Body of pancreas (tissue), 4 donors: ENCODE measurements around the gene DLG1. TPM values are rescaled to one million over a fixed set of nuclear protein-coding genes. Genes with fewer than 3 reads are reported as not detected.

Experiments
- ATAC-seq: fragments of 150-250 bp; one replicate; pipeline ENCODE4 v1.9.1; 2016
- DNase-seq, 4 donors: peaks; one replicate each; pipeline ENCODE4 v3.0.0-alpha.2; 2019
- H3K27ac ChIP-seq, 4 donors: fragments of 200-600 bp; sonication (generic); 1 replicate in 3 of 4; 2 replicates in 1 of 4; pipeline versions ENCODE4 v1.5.1 to v1.6.1; 2016 to 2019; ENCODE audit warnings: mild to moderate bottlenecking in 1 of 4, mixed read lengths in 1 of 4, moderate library complexity in 1 of 4
- H3K27me3 ChIP-seq, 2 donors: fragments of 200-600 bp; sonication (generic); one replicate each; pipeline ENCODE4 v1.6.0; 2016; ENCODE audit warnings: mild to moderate bottlenecking in 1 of 2
- H3K36me3 ChIP-seq, 2 donors: fragments of 200-600 bp; sonication (generic); replicated peaks in 1 of 2; 2 replicates each; pipeline ENCODE4 v1.5.1; 2016; ENCODE audit warnings: low read depth in 2 of 2; ENCODE audit not compliant: insufficient read depth in 1 of 2
- H3K4me1 ChIP-seq: fragments of 200-600 bp; sonication (generic); one replicate; pipeline ENCODE4 v1.6.0; 2016
- H3K4me3 ChIP-seq, 2 donors: fragments of 200-600 bp; sonication (generic); 1 replicate in 1 of 2; 2 replicates in 1 of 2; pipeline ENCODE4 v1.5.1; 2016 to 2019
- H3K9me3 ChIP-seq, 3 donors: fragments of 200-600 bp; sonication (generic); 1 replicate in 2 of 3; 2 replicates in 1 of 3; pipeline ENCODE4 v1.5.1; 2016
- CTCF ChIP-seq, 7 experiments: fragments of 450-650 bp in 4 of 7; fragments of 200-600 bp in 3 of 7; sonication (generic) in 3 of 7; IDR thresholded peaks; one replicate each; pipeline ENCODE4 v1.5.1; 2016 to 2019; ENCODE audit warnings: antibody characterized with exemption in 7 of 7
- POLR2A ChIP-seq, 3 donors: fragments of 450-650 bp; IDR thresholded peaks; one replicate each; pipeline ENCODE4 v1.6.1; 2016; ENCODE audit warnings: antibody characterized with exemption in 3 of 3, mild to moderate bottlenecking in 2 of 3
- WGBS, 2 donors: methylation state at CpG; one replicate each; pipeline ENCODE4 v1.1.5; 2017; 5-methylcytosine and 5-hydroxymethylcytosine counted together
- intact Hi-C: fragments of 100-400 bp; cut with DNase I; formaldehyde crosslinking; loops from one replicate; pipeline ENCODE4 v1.15.1; 2023
- total RNA-seq, 2 donors: library from RNA; depleted of rRNA; stranded (reverse); fragments of >200 nt; gene quantifications; one replicate each; pipeline ENCODE4 v1.1.0, GENCODE V29; 2016

DLG1 gene
- total RNA-seq, 2 donors from 2014 or later, result 45.8 to 48.8 TPM

DNA sequence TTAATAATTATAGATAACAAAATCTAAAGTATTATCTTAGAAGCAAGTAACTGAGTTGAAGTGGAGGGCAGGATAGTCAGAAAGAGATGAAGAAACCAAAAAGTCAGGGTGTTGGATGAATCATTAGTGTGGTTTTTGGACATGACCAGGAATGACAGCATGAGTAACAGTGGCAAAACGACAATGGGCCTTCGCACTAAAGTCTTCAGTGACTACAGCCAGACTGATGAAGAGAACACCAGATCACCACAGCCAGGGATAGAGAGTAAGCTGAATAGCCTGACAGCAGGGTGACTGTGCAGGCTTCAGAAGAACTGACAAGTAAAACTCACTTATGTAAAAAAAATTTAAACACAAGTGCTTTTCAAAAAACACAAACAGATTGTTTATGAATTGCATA is 172.8 kb downstream of the DLG1 start:
- no peaks in the 10 kb centered on the region for H3K9me3 ChIP-seq
- intact Hi-C loops, result no loop called here
- ATAC-seq (no peak), DNase-seq (no peak)
- no peaks in the 10 kb centered on the region for H3K4me1 ChIP-seq
- TF ChIP-seq POLR2A (IDR thresholded peaks at IDR 0.05), result no peak
- no peak for TF ChIP-seq CTCF (IDR thresholded peaks at IDR 0.05)
- WGBS, 2 donors, result 83 to 93% methylated on average over 2 of the region's 2 CpGs
- no peak overlapping the region for H3K4me3 ChIP-seq
- H3K27me3 ChIP-seq, result no peaks in the 10 kb centered on the region
- H3K27ac ChIP-seq, result no peak overlapping the region
- peaks cover 0 to 5% of the 10 kb centered on the region in 2 donors for H3K36me3 ChIP-seq

DNA sequence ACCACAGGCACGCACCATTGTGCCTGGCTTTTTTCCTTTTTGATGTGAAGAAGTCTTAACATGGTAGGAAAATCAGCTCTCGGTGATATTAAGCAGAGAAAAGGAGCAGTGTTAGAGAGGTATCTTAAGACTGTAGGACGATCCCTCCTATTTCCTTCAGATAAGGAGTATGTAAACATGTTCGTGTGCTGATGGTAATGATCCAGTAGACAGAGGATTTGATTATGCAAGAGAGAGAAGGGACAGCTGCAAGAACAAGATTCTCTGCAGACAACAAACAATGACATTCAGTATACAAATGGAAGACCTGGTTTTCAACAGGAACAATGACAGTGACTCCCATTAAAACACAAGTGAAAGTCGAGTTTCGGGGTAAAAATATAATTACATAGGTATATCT is 173.7 kb downstream of the DLG1 start:
- intact Hi-C loops, result no loop called here
- Histone ChIP-seq H3K4me3 (no peak overlapping the region), H3K27ac (no peak overlapping the region), H3K36me3 (peaks cover 0 to 1% of the 10 kb centered on the region in 2 donors), H3K9me3 (no peaks in the 10 kb centered on the region), H3K4me1 (no peaks in the 10 kb centered on the region), H3K27me3 (no peaks in the 10 kb centered on the region)
- WGBS, 2 donors, result 83% methylated on average over 6 of the region's 6 CpGs
- no peak for ATAC-seq
- DNase-seq, result no peak
- TF ChIP-seq POLR2A (IDR thresholded peaks at IDR 0.05) (no peak), CTCF (IDR thresholded peaks at IDR 0.05) (no peak)

GRCh38 chr3:197122394-197122793 is 176.0 kb downstream of the DLG1 start:
- Histone ChIP-seq H3K4me1 (no peaks in the 10 kb centered on the region), H3K27ac (no peak overlapping the region), H3K27me3 (no peaks in the 10 kb centered on the region), H3K36me3 (peaks cover 0 to 1% of the 10 kb centered on the region in 2 donors), H3K4me3 (no peak overlapping the region), H3K9me3 (no peaks in the 10 kb centered on the region)
- ATAC-seq (no peak), DNase-seq (no peak)
- no peak for TF ChIP-seq POLR2A (IDR thresholded peaks at IDR 0.05)
- no peak for TF ChIP-seq CTCF (IDR thresholded peaks at IDR 0.05)
- 46 to 64% methylated on average over 2 of the region's 2 CpGs for WGBS, 2 donors
- intact Hi-C loops, result no loop called here

DNA sequence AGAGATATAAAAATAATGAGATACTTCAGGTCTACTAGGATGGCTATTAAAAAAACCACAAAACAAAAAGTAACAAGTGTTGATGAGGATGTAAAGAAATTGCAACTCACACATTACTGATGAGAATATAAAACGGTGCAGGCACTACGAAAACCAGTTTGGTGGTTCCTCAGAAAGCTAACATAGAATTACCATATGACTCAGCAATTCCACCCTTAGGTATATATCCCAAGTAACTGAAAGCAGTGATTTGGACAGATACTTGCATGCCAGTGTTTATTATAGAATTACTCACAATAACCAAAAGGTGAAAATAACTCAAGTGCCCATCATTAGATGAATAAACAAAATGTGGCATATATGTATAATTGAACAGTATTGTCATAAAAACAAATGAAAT is 181.3 kb downstream of the DLG1 start:
- Histone ChIP-seq H3K27ac (no peak overlapping the region), H3K36me3 (no peaks in the 10 kb centered on the region), H3K4me1 (no peaks in the 10 kb centered on the region), H3K27me3 (no peaks in the 10 kb centered on the region), H3K9me3 (no peaks in the 10 kb centered on the region), H3K4me3 (no peak overlapping the region)
- TF ChIP-seq POLR2A (IDR thresholded peaks at IDR 0.05) (no peak), CTCF (IDR thresholded peaks at IDR 0.05) (no peak)
- intact Hi-C loops, result no loop called here
- 76 to 86% methylated on average over 2 of the region's 2 CpGs for WGBS, 2 donors
- DNase-seq, result no peak
- no peak for ATAC-seq

GRCh38 chr3:197114007-197114406 is 184.4 kb downstream of the DLG1 start:
- intact Hi-C loops, result no loop called here

More at GRCh38 chr3:197114007-197114406, 184.4 kb downstream of the DLG1 start:
- ATAC-seq, result no peak
- Histone ChIP-seq H3K9me3 (no peaks in the 10 kb centered on the region), H3K4me3 (no peak overlapping the region), H3K27me3 (no peaks in the 10 kb centered on the region), H3K27ac (no peak overlapping the region), H3K4me1 (no peaks in the 10 kb centered on the region), H3K36me3 (no peaks in the 10 kb centered on the region)
- DNase-seq, result no peak
- WGBS, 2 donors, result 97% methylated on average over 3 of the region's 3 CpGs
- TF ChIP-seq CTCF (IDR thresholded peaks at IDR 0.05) (no peak), POLR2A (IDR thresholded peaks at IDR 0.05) (no peak)
